NCI-H1694 treated with DMSO at 0.1 percent for 48 hours (cell line): ENCODE measurements around the gene DBN1.
"Not testable (repeated sequence)": the region's sequence is repeated elsewhere in the genome, so short reads cannot be mapped to it uniquely, and the experiment has no call there.

ENCODE experiments used
- DNase-seq: peaks from one replicate; lab custom pipeline; 2025; lab: John Stamatoyannopoulos, UW

The DBN1 gene

GRCh38 chr5:177429248-177430040, 44.0 kb downstream of the DBN1 start:
- no peak for DNase-seq

GRCh38 chr5:177428574-177429217, 44.7 kb downstream of the DBN1 start:
- DNase-seq = no peak

GRCh38 chr5:177427919-177428573, 45.4 kb downstream of the DBN1 start:
- DNase-seq = no peak

GRCh38 chr5:177427211-177427822, 46.1 kb downstream of the DBN1 start:
- no peak for DNase-seq

GRCh38 chr5:177426566-177427210, 46.7 kb downstream of the DBN1 start, which contains the start of gene GRK6:
GRK6 (plus strand) TSS chr5:177426676; CDS start chr5:177426846, 170 bp downstream.
- no peak for DNase-seq

- DNase-seq = peak; percentile 99
Measured at GRCh38 chr5:177425801-177426565, 47.5 kb downstream of the DBN1 start.

GRCh38 chr5:177425196-177425800, 48.1 kb downstream of the DBN1 start:
- no peak for DNase-seq

- DNase-seq = no peak
Measured at GRCh38 chr5:177423671-177424070, 49.8 kb downstream of the DBN1 start.

- no peak for DNase-seq
Measured at GRCh38 chr5:177421062-177421798, 52.2 kb downstream of the DBN1 start.

- DNase-seq = not testable (repeated sequence)
Measured at GRCh38 chr5:177420472-177420871, 53.0 kb downstream of the DBN1 start.

- DNase-seq = no peak
Measured at GRCh38 chr5:177419046-177419445, 54.4 kb downstream of the DBN1 start.

GRCh38 chr5:177417081-177417480, 56.4 kb downstream of the DBN1 start:
- not testable (repeated sequence) for DNase-seq

- DNase-seq = no peak
Measured at GRCh38 chr5:177414481-177414880, 59.0 kb downstream of the DBN1 start.

GRCh38 chr5:177412603-177413233, 60.7 kb downstream of the DBN1 start:
- no peak for DNase-seq

GRCh38 chr5:177410575-177410974, 62.9 kb downstream of the DBN1 start:
- DNase-seq = no peak

GRCh38 chr5:177409043-177409801, 64.2 kb downstream of the DBN1 start, which contains the start of gene F12:
F12 (minus strand) TSS chr5:177409564; CDS start chr5:177409527, 37 bp downstream.
- DNase-seq = no peak
